ENCODE measurements around the gene NOXO1. TPM values are rescaled to one million over a fixed set of nuclear protein-coding genes. Genes with fewer than 3 reads are reported as not detected.
A peak's percentile ranks its signal among the peaks of the same experiment; 100 is the strongest.

The NOXO1 gene
- total RNA-seq, result 1.2 TPM

GRCh38 chr16:1981398-1981836 lies at the start of gene NOXO1:
Gene NOXO1, minus strand, starts transcription at chr16:1981469. Its CDS starts 290 bp downstream, at chr16:1981179.
- no peak for TF ChIP-seq POLR2AphosphoS5 (IDR thresholded peaks at IDR 0.05; ENCODE audit: insufficient read depth in 1 of 2, low read depth in 1 of 2)
- TF ChIP-seq POLR2A (IDR thresholded peaks at IDR 0.05), result no peak
- no peak for TF ChIP-seq CTCF (IDR thresholded peaks at IDR 0.05)
- Histone ChIP-seq H3K4me3 (peak within 1 kb of the TSS in 1 of 2 donors; percentile 26), H3K27me3 (no peaks in the 10 kb centered on the region), H3K27ac (no peak within 1 kb of the TSS), H3K4me1 (peaks cover 30% of the 10 kb centered on the region), H3K36me3 (peaks cover 0 to 28% of the 10 kb centered on the region in 2 donors), H3K9me3 (no peaks in the 10 kb centered on the region)
- no peak for DNase-seq (ENCODE audit: extremely low spot score in 2 of 2)
- intact Hi-C loops (cut with DNase I), result no loop called here

GRCh38 chr16:2030036-2030435 lies 48.8 kb upstream of the NOXO1 start:
- TF ChIP-seq CTCF (IDR thresholded peaks at IDR 0.05) (no peak), POLR2A (IDR thresholded peaks at IDR 0.05) (no peak), POLR2AphosphoS5 (IDR thresholded peaks at IDR 0.05; ENCODE audit: insufficient read depth in 1 of 2, low read depth in 1 of 2) (no peak)
- no peaks in the 10 kb centered on the region for H3K36me3 ChIP-seq
- no peak overlapping the region for H3K27ac ChIP-seq
- no peak overlapping the region for H3K4me3 ChIP-seq
- peaks cover 87% of the 10 kb centered on the region for H3K4me1 ChIP-seq
- H3K9me3 ChIP-seq, result no peaks in the 10 kb centered on the region
- DNase-seq (ENCODE audit: extremely low spot score in 2 of 2), result no peak
- intact Hi-C loops (cut with DNase I), result no loop called here
- H3K27me3 ChIP-seq, result no peaks in the 10 kb centered on the region

GRCh38 chr16:2029350-2029749 lies 48.1 kb upstream of the NOXO1 start:
- no peak overlapping the region for H3K27ac ChIP-seq
- intact Hi-C loops (cut with DNase I), result no loop called here

GRCh38 chr16:2028620-2029220 lies 47.5 kb upstream of the NOXO1 start:
- peak overlapping the region; percentile 67 to 81 for H3K4me3 ChIP-seq
- H3K9me3 ChIP-seq, result no peaks in the 10 kb centered on the region
- no peaks in the 10 kb centered on the region for H3K36me3 ChIP-seq
- H3K27ac ChIP-seq, result no peak overlapping the region
- H3K4me1 ChIP-seq, result peaks cover 84% of the 10 kb centered on the region
- intact Hi-C loops (cut with DNase I), result no loop called here
- no peaks in the 10 kb centered on the region for H3K27me3 ChIP-seq
- no peak for DNase-seq (ENCODE audit: extremely low spot score in 2 of 2)
- no peak for TF ChIP-seq CTCF (IDR thresholded peaks at IDR 0.05)
- no peak for TF ChIP-seq POLR2AphosphoS5 (IDR thresholded peaks at IDR 0.05; ENCODE audit: insufficient read depth in 1 of 2, low read depth in 1 of 2)
- no peak for TF ChIP-seq POLR2A (IDR thresholded peaks at IDR 0.05)

More at GRCh38 chr16:2029350-2029749, 48.1 kb upstream of the NOXO1 start:
- H3K9me3 ChIP-seq, result no peaks in the 10 kb centered on the region
- TF ChIP-seq POLR2A (IDR thresholded peaks at IDR 0.05) (no peak), CTCF (IDR thresholded peaks at IDR 0.05) (no peak), POLR2AphosphoS5 (IDR thresholded peaks at IDR 0.05; ENCODE audit: insufficient read depth in 1 of 2, low read depth in 1 of 2) (no peak)
- DNase-seq (ENCODE audit: extremely low spot score in 2 of 2), result no peak
- H3K27me3 ChIP-seq, result no peaks in the 10 kb centered on the region
- H3K4me1 ChIP-seq, result peaks cover 82% of the 10 kb centered on the region
- peak overlapping the region in 1 of 2 donors; percentile 7 for H3K4me3 ChIP-seq
- H3K36me3 ChIP-seq, result no peaks in the 10 kb centered on the region

GRCh38 chr16:2028146-2028545 lies 46.9 kb upstream of the NOXO1 start:
- Histone ChIP-seq H3K27me3 (no peaks in the 10 kb centered on the region), H3K9me3 (no peaks in the 10 kb centered on the region), H3K36me3 (no peaks in the 10 kb centered on the region), H3K4me1 (peaks cover 84% of the 10 kb centered on the region), H3K4me3 (peak overlapping the region; percentile 67 to 81), H3K27ac (peak overlapping the region; percentile 52)
- intact Hi-C loops (cut with DNase I), result no loop called here
- TF ChIP-seq CTCF (IDR thresholded peaks at IDR 0.05), result no peak
- no peak for TF ChIP-seq POLR2A (IDR thresholded peaks at IDR 0.05)
- TF ChIP-seq POLR2AphosphoS5 (IDR thresholded peaks at IDR 0.05; ENCODE audit: insufficient read depth in 1 of 2, low read depth in 1 of 2), result no peak
- DNase-seq (ENCODE audit: extremely low spot score in 2 of 2), result no peak
